ENCODE measurements around the gene FRAS1. TPM values are rescaled to one million over a fixed set of nuclear protein-coding genes. Genes with fewer than 3 reads are reported as not detected.

Gene FRAS1
- total RNA-seq, 1 donor from 2014 or later, result 6.8 TPM

- no peak for DNase-seq (ENCODE audit: low spot score)
Measured at GRCh38 chr4:78581618-78582017, 524.5 kb downstream of the FRAS1 start.

GRCh38 chr4:78584863-78585547 is 527.9 kb downstream of the FRAS1 start:
- peak; percentile 41 for DNase-seq (ENCODE audit: low spot score)

- DNase-seq (ENCODE audit: low spot score), result no peak
Measured at GRCh38 chr4:78585633-78586032, 528.5 kb downstream of the FRAS1 start.

- DNase-seq (ENCODE audit: low spot score), result no peak
Measured at GRCh38 chr4:78588894-78589545, 531.9 kb downstream of the FRAS1 start.

GRCh38 chr4:78591404-78591803 is 534.3 kb downstream of the FRAS1 start:
- DNase-seq (ENCODE audit: low spot score), result no peak

GRCh38 chr4:78592088-78592783 is 535.1 kb downstream of the FRAS1 start:
- no peak for DNase-seq (ENCODE audit: low spot score)

Other genes with a start within 250 kb of the FRAS1 start
- 43.2 TPM for gene CNOT6L, start 238.0 kb upstream of the FRAS1 start, total RNA-seq
- gene MRPL1, start 194.5 kb upstream of the FRAS1 start, total RNA-seq, result 22.1 TPM

Measured in mucosa of gallbladder (tissue), 1 donor.